Measurements from ENCODE around the gene REEP5. TPM values are rescaled to one million over a fixed set of nuclear protein-coding genes. Genes with fewer than 3 reads are reported as not detected.

Gene REEP5
- total and polyA plus RNA-seq, 9 of the 15 experiments (the other 6 are each of a cell fraction or from before 2014, with no cell fraction given): 14.7 to 102 (median 36.0) TPM

DNA sequence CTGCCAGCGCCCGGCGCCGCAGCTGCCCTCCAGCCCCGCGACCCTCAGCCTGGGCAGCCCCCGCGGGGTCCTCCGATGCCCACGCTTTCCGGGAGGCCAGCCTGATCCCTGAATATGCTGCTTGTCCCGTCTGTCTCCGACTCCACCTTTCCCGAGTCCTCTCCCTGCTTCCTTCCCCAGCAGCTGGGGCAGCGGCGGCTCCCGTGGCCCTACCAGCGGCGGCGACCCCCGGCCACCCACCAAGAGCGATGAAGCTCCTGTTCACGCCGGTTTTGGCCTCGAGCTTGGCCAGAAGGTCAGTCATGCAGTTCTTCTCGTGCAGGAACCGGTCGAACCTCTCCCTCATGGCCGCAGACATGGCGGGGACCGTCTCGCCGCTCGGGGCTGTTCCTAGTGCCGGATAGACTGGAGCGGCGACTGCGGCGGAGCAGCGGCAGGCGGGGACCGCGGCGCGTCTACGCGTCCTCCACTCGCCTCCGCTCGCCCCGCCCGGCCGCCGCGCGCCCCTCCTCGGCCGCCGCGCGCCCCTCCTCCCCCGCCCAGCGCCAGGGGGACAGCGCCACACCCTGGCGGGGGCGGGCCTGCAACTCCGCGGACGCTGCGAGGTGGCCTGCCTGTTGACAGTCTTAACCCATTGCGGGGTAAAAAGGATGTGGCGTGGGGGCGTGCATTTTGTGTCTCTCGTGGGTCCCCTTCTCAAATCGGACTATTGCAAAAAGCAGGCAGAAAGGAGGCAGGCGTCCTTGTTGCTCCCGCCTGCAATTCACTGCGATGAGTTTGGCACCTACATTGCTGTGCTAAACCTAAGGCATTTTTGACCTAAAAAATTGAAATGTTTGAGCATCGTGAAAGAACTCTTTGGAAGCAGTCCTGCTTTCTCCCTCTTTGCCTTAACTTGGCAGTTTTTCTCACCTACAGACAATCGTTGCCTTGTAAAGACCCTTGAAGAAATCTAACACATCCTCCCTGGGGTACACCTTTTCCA lies at the start of gene REEP5 (continued):
- TF ChIP-seq HDAC3 (IDR thresholded peaks at IDR 0.05; ENCODE audit: borderline replicate concordance, partially characterized antibody) (no peak), ZNF184 (CRISPR knock-in tag; IDR thresholded peaks at IDR 0.05) (no peak), C11orf30 (IDR thresholded peaks at IDR 0.05; ENCODE audit: low read depth) (no peak), CREBBP (IDR thresholded peaks at IDR 0.05; ENCODE audit: low read depth, low read length) (no peak), TGIF2 (CRISPR knock-in tag; IDR thresholded peaks at IDR 0.05) (no peak), NCOA2 (IDR thresholded peaks at IDR 0.05; ENCODE audit: partially characterized antibody in 2 of 2) (no peak), ZNF232 (CRISPR knock-in tag; IDR thresholded peaks at IDR 0.05) (no peak), TEAD2 (tag; IDR thresholded peaks at IDR 0.05) (no peak), CCAR2 (IDR thresholded peaks at IDR 0.05; ENCODE audit: low read depth, low read length) (no peak), ZFP30 (CRISPR knock-in tag; IDR thresholded peaks at IDR 0.05; ENCODE audit: borderline replicate concordance) (no peak), SMAD4 (CRISPR knock-in tag; conservative IDR thresholded peaks at IDR 0.05) (peak; percentile 92), ZNF717 (CRISPR knock-in tag; IDR thresholded peaks at IDR 0.05) (no peak), SMARCA5 (IDR thresholded peaks at IDR 0.05) (no peak), PRPF4 (IDR thresholded peaks at IDR 0.05; ENCODE audit: insufficient read depth, low read depth, low read length, poor library complexity, severe bottlenecking) (no peak), SIN3B (IDR thresholded peaks at IDR 0.05; ENCODE audit: low read depth) (peak; percentile 47; the same call in 1 of the 2 replicates), KLF10 (CRISPR knock-in tag; IDR thresholded peaks at IDR 0.05) (no peak), IFI16 (CRISPR knock-in tag; IDR thresholded peaks at IDR 0.05) (no peak), WHSC1 (IDR thresholded peaks at IDR 0.05; ENCODE audit: low read length) (no peak), KDM4B (IDR thresholded peaks at IDR 0.05; ENCODE audit: borderline replicate concordance in 2 of 2, low read depth in 1 of 2) (peak in 1 of 2 experiments; percentile 57; a peak in 1 of 4 replicates), ZFP1 (CRISPR knock-in tag; IDR thresholded peaks at IDR 0.05) (no peak), ZNF699 (CRISPR knock-in tag; IDR thresholded peaks at IDR 0.05; ENCODE audit: insufficient replicate concordance) (no peak), ZNF239 (CRISPR knock-in tag; IDR thresholded peaks at IDR 0.05) (no peak), ZNF316 (IDR thresholded peaks at IDR 0.05) (no peak), ZNF445 (CRISPR knock-in tag; IDR thresholded peaks at IDR 0.05; ENCODE audit: low read depth) (no peak)
- TF ChIP-seq, protein P1, sequence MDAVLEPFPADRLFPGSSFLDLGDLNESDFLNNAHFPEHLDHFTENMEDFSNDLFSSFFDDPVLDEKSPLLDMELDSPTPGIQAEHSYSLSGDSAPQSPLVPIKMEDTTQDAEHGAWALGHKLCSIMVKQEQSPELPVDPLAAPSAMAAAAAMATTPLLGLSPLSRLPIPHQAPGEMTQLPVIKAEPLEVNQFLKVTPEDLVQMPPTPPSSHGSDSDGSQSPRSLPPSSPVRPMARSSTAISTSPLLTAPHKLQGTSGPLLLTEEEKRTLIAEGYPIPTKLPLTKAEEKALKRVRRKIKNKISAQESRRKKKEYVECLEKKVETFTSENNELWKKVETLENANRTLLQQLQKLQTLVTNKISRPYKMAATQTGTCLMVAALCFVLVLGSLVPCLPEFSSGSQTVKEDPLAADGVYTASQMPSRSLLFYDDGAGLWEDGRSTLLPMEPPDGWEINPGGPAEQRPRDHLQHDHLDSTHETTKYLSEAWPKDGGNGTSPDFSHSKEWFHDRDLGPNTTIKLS (IDR thresholded peaks at IDR 0.05; ENCODE audit: borderline replicate concordance, low read depth): peak; percentile 23; the same call in 1 of the 2 replicates
- TF ChIP-seq, protein P2, sequence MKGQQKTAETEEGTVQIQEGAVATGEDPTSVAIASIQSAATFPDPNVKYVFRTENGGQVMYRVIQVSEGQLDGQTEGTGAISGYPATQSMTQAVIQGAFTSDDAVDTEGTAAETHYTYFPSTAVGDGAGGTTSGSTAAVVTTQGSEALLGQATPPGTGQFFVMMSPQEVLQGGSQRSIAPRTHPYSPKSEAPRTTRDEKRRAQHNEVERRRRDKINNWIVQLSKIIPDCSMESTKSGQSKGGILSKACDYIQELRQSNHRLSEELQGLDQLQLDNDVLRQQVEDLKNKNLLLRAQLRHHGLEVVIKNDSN (CRISPR knock-in tag; IDR thresholded peaks at IDR 0.05): no peak
- TF ChIP-seq, protein P3, sequence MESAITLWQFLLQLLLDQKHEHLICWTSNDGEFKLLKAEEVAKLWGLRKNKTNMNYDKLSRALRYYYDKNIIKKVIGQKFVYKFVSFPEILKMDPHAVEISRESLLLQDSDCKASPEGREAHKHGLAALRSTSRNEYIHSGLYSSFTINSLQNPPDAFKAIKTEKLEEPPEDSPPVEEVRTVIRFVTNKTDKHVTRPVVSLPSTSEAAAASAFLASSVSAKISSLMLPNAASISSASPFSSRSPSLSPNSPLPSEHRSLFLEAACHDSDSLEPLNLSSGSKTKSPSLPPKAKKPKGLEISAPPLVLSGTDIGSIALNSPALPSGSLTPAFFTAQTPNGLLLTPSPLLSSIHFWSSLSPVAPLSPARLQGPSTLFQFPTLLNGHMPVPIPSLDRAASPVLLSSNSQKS (CRISPR knock-in tag; IDR thresholded peaks at IDR 0.05): no peak
